Hippocampal formation (tissue), 2 donors: ENCODE measurements around the gene CASP1.
"Not testable (repeated sequence)": the region's sequence is repeated elsewhere in the genome, so short reads cannot be mapped to it uniquely, and the experiment has no call there.

Experiments used
- DNase-seq, 2 donors: peaks; one replicate each; lab custom pipeline; 2025; lab: John Stamatoyannopoulos, UW

The CASP1 gene

DNA sequence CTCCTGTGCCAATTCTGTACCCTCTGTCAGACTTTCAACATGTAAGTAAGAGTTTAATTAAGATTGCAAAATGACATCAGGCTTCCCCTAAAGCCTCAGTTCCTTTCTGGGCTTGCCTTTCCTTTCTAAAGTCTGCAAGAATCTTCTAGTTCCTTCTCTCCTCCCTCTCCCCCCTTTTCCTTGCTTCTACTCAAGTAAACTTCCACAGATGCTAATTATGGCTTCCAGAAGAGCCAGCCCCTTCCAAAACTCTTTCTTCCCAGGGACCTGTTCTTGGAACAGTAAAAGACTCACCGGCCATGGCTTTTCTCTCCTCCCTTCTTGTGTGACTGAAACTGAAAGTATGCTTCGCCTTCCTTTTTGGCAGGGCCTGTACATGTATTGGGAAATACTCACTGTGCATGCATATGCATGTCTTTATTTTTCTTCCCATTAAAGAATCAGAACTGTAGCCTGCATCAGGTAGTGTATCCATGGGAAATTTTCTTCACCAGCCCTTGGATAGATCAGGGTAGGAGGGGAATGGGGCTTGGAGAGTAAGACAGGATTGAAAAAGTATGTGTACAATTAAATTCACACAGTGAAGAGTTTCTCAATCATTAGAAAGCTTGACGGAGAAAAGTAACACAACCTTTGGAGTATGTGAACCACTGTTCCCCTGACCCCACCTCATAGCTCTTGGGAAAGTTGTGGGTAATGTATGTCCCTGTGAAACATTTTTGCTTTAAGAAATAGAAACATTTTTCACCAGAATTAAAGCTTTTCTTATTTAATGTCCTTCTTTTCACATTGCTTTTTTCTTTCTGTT lies at the start of gene CASP1:
Gene CASP1, minus strand, starts transcription at position 332 of the 808 bp plus-strand sequence. Its CDS starts 31 bp downstream, at position 301.
- DNase-seq, result no peak

DNA sequence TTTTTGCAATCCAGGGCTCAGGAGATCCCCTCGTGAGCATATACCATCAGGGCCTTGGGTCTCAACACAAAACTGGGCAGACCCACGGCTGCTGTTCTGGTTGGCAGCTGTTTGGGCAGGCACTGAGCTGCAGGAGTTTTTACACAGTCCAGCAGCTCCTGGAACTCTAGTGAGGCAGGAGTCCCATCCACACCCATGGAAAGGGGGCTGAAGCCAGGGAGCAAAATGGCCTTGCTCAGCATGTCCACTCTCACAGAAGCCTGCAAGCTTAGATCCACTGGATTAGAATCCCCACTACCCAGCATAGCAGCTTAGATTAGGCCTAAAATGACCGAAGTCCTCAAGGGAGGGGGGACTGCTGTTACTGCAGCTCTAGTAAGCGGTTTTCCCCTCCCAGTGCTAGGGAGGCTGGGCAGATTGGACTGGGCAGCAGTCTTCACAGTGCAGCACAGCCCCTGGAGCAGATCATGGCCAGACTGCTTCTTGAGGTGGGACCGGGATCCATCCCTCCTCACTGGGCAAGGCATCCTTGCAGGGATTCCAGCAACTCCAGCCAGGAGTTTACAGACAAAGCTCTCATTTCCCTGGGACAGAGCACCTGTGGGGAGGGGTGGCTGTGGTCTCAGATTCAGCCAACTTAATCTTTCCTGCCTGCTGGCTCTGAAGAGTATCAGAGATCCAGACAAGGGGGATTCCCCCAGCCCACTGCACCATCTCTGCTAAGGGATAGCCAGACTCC lies 46.6 kb upstream of the CASP1 start:
- DNase-seq, result no peak

DNA sequence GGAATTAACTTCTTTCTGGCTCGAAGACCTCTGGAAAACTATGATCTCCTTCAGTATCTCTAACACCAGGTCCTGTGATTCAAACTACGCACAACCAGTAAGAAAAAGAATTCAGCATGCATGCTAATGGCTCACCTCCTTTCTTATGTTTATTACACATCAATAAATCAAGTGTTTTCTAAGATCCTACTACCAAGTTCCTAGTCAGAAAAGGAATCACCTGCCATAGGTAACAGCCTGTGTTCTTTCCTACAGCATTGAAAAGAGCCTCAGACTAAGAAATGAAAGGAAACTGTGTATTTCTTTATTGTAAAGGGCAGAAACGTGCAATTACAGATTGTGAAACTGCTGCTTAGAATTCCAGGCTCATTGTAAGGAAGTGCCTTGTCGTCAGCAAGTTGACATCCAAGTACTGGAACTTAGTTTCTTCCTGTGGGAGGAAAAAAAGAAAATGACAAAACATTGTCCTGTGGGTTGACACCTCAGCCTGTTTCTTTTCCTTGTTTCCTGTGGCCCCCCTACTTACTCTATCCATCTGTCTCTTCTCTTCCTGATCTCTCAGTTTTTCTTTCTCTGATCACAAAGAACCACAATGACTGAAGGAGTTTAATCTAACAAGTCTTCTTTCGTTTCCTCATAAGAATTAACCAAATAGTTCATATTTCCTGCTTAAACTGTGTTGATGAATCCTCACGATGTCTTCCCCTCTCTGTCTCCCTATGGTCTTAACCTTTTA lies 45.4 kb upstream of the CASP1 start:
- not testable (repeated sequence) for DNase-seq

DNA sequence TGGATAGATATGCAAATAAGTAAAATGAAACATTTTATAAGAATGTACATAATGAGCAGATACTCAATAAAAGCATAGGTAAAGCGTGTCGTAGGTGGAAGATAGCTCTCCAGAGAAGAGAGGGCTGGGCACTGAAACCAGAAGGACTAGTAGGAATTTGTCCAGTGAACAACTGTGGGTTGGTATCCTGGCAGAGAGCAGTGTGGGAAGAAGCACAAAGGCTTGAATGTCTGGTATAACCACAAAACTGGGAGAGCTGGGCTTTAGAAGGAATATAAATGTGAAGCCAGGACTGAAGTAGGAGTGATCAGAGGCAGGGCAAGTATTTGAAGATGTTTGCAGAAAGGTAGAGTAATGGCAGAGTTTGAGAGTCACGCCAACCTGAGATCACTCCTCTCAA lies 43.3 kb upstream of the CASP1 start:
- DNase-seq, result no peak

DNA sequence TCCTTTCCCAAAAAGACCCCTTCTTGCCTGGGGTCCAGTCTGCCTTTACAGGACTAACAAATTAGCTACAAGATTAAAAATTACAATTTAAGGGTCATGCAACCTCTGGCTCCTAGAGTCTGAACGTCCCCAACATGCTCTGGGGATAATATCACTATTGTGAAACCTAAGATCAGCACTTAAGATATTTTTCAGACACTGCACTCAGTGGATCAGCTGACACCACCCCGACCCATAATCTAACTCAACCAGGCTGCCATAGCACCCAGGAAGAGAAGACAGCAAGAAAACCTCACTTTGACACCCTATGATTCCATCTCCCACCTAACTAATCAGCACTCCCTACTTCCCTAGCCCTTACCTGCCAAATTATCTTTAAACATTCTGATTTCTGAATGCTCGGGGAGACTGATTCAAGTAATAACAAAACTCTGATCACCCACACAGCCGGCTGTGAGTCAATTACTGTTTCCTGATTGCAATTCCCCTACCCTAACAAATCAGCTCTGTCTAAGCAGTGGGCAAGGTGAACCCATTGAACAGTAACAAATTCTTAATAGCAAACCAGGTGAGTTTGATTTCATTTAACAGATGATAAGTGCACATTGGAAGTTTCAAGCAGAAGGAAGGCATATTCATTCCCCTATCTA lies 42.3 kb upstream of the CASP1 start:
- not testable (repeated sequence) for DNase-seq

DNA sequence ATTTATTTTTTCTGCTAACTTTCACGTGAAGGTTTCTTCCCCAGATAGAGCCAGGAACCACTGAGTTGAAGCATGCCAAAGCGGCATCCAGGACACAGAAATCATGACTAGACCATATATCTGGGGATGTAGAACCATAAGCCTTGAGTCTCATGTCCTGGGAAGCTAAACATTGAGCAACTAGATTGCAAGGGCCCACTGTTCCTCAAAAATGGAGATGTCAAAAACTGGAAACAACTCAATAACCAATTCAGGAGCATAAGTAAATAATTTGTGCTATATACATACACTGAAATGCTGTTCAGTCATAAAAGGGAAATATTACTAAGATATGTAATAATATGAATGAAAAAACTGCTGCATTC lies 39.2 kb upstream of the CASP1 start:
- DNase-seq, result no peak

DNA sequence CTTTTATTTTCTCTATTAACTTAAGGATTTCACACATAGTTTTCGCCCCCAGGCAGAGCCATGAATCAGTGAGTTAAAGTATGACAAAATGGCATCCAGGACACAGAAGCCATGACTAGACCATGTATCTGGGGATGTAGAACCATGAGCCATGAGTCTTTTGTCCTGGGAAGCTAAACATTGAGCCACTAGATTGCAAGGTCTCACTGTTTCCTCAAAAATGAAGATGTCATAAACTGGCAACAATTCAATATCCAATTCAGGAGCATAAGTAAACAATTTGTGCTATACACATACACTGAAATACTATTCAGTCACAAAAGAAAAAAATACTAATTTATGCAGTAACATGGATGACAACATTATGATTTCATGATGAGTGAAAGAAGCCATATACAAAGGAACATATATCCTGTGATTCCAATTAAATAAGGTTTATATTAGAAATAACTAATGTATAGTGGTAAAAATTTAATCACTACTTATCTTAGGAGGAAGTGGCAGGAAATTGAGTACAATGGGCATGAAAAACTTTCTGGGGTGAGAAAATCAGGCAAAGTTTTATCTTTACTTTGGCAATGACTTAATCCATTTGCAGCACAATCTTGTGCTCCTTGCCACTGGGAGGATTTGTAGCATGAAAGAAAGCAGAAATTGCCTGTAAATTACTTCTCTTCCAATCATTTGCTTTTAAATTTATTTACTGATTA lies 38.7 kb upstream of the CASP1 start:
- no peak for DNase-seq

DNA sequence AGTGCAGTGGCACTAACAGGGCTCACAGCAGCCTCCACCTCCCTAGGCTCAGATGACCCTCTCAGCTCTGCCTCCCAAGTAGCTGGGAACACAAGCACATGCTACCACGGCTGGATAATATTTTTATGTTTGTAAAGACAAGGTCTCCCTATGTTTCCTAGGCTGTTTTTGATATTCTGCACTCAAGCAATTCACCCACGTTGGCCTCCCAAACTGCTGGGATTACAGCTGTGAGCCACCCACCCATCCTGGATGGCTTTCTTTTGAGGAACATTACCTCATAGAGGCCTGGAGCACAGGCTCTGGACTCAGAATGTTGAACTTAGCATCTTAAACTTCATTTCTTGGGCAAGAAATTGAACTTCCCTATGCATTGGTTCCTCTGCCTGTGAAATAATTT lies 37.1 kb upstream of the CASP1 start:
- DNase-seq, result not testable (repeated sequence)

DNA sequence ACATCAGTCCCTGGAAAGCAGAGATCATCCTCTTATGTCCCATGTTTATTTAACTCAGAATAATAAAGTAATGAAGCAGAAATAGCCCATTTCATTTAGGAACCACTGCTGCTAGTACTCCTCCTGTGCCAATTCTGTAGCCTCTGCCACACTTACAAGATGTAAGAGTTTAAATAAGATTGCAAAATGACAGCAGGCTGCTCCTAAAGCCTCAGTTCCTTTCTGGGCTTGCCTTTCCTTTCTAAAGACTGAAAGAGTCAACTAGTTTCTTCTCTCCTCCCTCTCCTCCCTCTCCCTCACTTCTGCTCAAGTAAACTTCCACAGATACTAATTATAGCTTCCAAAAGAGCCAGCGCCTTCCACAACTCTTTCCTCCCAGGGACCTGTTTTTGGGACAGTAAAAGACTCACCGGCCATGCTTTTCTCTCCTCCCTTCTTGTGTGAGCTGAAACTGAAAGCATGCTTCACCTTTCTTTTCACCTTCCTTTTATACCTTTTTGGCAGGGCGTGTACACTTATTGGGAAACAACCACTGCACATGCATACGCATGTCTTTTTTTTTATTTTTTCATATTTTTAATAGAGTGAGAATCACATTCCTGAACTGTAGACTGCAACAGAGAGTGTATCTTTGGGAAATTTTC lies 36.3 kb upstream of the CASP1 start:
- no peak for DNase-seq

DNA sequence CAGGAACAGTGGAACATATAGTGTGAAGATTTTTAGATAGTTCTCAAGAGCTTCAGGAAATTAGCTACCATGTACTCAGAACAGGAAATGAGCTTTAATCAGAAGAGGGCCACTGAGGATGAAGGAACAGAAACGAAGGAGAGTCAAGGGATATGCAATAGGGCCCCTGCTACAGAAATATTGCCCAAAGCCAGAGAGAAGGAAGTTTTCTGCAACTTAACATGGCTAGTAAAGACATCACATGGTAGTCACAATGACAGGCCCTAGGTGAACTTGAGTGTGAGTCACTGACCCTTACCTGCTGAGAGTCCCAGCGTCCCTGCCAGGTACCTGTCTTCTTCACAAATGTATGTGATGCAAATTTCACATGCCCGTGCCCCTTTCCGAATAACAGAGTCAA lies 35.4 kb upstream of the CASP1 start:
- DNase-seq, result no peak

DNA sequence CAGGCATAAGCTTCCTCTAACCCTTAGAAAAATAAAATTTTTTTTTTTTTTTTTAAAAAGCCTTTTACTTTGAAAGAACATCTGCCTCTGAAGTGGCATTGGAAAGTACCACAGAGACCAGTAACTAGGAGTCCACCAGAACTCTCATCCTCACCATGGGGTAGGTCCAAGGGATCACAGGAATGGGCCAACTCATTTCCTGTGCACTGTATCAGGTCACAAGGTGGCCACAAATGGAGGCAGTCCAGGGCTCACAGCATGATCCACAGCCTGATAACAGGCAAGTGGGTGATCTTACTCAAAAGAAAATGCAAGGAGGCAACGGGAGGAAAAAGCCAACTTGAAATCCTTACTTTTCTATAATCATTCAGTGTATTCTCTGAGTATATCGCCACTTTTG lies 34.8 kb upstream of the CASP1 start:
- DNase-seq, result not testable (repeated sequence)

DNA sequence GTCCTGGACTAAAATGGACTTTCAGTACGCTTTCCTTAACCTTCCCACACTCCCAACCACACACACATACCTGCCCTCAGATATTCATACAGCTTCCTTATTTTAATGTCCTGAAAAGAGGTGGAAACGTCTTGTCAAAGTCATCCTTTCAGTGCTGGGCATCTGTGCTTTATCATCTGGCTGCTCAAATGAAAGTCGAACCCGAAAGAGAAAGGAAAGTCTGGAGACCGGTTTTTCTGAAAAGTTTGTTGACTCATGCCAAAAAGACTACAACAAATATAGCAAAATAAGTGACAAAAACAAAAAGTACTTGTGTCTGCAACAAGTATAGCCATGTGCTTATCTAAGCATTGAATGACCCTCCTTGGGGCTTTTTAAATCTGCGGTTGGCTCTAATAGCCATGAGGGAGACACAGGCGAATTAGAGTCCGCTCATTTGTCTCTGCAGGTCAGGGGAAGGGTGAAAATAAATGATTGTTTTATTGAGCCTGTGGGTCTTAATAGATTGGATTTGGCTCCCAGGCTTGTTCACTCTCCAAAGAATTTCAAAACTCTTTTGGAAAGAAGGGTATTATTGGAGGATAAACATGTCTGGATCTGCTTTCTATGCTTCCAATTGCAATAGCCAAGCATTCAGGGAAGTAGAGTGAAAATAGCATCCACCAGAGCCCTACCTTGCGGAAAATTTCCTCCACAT lies 28.4 kb upstream of the CASP1 start:
- not testable (repeated sequence) for DNase-seq

DNA sequence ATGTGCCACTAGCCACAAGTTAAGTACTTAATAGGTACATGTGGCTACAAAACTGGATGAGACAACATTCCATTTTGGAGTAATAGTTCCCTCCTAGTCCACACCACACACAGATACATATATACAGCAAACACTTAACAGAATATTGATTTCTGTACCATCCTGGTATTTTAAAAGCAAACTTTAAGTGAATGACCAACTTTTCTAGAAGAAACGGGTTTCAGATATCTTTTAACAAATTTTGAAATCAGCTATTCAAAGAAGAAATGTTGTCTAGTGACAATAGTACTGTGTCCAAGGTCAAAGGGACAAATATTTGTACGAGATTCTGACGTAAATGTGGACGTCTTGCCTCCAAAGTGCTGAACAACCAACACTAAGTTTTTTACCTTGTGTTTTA lies 22.5 kb upstream of the CASP1 start:
- no peak for DNase-seq

DNA sequence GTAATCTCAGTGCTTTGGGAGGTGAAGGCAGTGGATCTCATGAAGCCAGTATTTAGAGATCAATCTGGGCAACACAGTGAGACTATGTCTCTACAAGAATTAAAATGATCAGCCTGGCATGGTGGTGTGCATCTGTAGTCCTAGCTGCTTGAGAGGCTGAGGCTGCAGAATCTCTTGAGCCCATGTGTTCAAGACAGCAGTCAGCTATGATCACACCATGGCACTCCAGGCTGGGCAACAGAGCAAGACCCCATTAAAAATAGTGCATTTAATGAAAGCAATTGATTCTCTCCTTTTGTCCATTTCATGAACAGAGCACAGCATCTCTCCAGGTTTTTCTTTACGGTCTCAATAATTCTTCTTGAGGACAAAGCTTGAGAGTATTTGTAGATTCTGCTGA lies 21.5 kb upstream of the CASP1 start:
- no peak for DNase-seq

DNA sequence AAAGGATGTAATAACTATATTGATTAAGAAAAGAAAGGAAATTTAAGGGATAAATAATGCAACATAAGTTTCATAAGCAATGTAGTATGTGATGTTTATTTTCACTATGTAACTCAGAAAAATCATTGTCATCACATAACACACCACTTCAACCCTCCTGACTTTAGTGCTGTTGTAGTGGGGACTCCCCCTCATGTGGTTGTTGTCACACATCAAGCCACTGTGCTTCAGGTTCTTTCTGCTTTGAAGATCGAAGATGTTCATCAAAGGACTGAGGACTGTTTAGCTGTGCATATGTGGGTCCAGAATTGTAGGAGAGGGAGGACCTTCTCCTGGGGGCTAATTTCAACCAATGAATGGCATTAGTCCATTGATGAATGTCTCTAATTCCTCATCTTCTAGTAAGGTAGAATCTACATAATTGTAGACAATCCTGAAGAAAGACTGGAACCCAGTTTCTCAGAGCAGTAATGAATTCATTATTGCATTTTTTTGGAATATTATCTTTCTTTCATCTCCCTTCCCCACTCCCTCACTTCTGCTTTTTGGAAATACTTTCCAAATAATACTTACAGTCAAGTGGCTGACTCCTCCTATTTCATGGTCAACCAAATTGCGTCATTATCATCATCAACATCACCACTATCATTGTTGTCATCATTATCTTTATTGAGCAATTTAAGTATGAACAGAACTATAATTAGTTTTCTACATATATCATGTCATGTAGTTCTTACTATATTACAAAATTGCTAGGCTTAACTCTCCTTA lies 20.0 kb upstream of the CASP1 start:
- no peak for DNase-seq

DNA sequence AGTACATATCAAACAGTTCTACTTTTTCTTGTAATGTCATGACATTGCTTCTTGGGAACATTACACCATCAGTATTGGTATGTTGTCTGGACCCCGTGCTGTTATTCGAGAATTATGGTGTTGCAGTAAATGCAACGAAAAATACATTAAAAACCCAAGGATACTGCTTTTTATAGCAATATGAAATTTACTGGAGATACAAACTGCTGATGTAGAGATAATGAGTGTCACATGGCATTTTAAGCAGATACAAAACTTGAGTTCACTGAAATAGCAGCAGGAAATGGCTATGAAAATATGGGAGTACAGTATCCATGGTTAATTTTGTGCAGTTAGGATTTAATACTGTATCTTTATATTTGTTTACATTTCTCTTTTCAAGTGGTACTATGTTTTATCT lies 17.5 kb upstream of the CASP1 start:
- no peak for DNase-seq

DNA sequence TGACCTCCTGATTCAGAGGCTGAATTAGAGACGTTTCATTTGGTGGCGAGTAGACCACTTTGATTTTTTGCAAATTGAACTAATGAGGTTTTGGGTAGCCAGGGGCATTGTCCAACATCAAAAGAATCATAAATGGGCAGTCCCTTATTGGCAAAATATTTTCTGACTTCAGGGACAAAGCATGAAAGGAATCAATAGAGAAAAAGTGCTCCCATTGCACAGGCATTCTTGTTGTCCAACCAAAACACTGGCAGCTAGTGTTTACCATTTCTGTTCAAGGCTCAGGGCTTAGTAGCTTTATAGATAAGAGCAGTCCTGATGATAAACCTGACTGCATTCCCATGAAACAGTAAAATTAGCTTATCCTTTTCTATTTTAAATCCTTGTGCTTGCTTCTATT lies 16.6 kb upstream of the CASP1 start:
- DNase-seq, result no peak

DNA sequence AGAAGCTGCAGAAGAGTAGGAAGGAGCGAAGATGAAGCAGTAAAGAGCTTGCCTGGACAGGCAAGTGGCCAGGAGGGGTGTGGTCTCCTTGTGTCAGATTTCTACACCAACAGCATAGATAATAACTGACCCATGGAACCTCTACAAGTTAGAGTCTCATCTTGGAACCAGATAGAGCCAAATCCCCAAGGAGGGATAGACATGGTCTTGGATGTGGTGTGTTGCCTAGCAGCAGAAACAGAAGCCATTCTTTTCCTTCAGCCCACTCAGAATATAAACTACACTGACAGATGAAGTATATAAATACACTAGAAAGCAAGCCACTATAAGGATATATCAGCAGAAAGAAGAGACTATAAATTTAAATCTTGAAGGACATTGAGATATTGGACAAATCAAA lies 14.5 kb upstream of the CASP1 start:
- no peak for DNase-seq

DNA sequence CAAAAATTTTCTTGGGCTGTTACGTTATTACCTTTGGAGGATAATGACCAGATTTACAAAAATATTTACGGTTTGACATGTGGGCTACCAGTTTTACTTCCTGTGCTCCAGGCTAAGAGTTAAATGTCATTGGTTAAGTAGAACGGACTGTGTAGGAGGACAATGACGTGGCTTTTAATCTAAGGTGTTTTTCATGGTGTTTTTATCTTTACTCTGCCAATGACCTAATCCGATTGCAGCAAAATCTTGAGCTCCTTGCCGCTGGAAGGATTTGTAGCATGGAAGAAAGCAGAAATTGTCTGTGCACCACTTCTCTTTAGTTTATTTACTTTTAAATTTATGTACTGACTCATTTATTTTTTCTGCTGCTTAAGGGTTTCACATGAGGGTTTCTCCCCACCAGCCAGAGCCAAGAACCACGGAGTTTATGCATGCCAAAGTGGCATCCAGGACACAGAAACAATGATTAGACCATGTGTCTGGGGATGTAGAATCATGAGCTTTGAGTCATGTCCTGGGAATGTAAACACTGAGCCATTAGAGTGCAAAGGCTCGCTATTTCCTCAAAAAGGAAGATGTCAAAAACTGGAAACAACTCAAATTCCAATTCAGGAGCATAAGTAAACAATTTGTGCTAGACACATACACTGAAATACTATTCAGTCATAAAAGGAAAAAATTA lies 12.1 kb upstream of the CASP1 start:
- DNase-seq, result no peak
